ENCODE measurements around the gene CELF4.

GRCh38 chr18:37304012-37304680 lies 261.5 kb downstream of the CELF4 start:
- TF ChIP-seq, protein P1, sequence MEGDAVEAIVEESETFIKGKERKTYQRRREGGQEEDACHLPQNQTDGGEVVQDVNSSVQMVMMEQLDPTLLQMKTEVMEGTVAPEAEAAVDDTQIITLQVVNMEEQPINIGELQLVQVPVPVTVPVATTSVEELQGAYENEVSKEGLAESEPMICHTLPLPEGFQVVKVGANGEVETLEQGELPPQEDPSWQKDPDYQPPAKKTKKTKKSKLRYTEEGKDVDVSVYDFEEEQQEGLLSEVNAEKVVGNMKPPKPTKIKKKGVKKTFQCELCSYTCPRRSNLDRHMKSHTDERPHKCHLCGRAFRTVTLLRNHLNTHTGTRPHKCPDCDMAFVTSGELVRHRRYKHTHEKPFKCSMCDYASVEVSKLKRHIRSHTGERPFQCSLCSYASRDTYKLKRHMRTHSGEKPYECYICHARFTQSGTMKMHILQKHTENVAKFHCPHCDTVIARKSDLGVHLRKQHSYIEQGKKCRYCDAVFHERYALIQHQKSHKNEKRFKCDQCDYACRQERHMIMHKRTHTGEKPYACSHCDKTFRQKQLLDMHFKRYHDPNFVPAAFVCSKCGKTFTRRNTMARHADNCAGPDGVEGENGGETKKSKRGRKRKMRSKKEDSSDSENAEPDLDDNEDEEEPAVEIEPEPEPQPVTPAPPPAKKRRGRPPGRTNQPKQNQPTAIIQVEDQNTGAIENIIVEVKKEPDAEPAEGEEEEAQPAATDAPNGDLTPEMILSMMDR (IDR thresholded peaks at IDR 0.05) = no peak
- TF ChIP-seq EP300 (IDR thresholded peaks at IDR 0.05) (no peak), POLR2A (IDR thresholded peaks at IDR 0.05) (no peak), POLR2AphosphoS5 (IDR thresholded peaks at IDR 0.05) (no peak)

Measured in upper lobe of left lung (tissue), 4 donors.